BJ (cell line): ENCODE results near the gene BROX. TPM values are rescaled to one million over a fixed set of nuclear protein-coding genes. Genes with fewer than 3 reads are reported as not detected.
"Not testable (repeated sequence)": the region's sequence is repeated elsewhere in the genome, so short reads cannot be mapped to it uniquely, and the experiment has no call there.

Source experiments
- CTCF ChIA-PET: fragments of 350-600 bp; formaldehyde crosslinking; extraction: SDS; loops from one replicate; lab custom pipeline; 2021; ENCODE audit warnings: antibody characterized with exemption, inconsistent platforms; lab: Yijun Ruan, JAX
- POLR2A ChIA-PET: fragments of 300-600 bp; sonication (Branson Sonifier 250); formaldehyde crosslinking; extraction: SDS; loops from one replicate; lab custom pipeline; 2021; ENCODE audit warnings: antibody characterized with exemption; lab: Charles Lee
- DNase-seq: peaks from one replicate; pipeline ENCODE4 v3.0.0-alpha.2; 2011; ENCODE audit warnings: low read depth
- H3K27me3 ChIP-seq: 2 replicates; pipeline ENCODE4 v1.6.0; 2011; ENCODE audit warnings: low read length; ENCODE audit not compliant: control insufficient read depth, insufficient read depth
- H3K36me3 ChIP-seq: 2 replicates; pipeline ENCODE4 v1.5.1; 2011; ENCODE audit warnings: low read length; ENCODE audit not compliant: control insufficient read depth, insufficient read depth
- H3K4me3 ChIP-seq: 2 replicates; pipeline ENCODE4 v1.5.1; 2011; ENCODE audit warnings: low read depth, mild to moderate bottlenecking, control low read depth, low read length
- CTCF ChIP-seq: IDR thresholded peaks from 2 replicates; pipeline ENCODE4 v1.5.1; 2011; ENCODE audit warnings: low read depth, mild to moderate bottlenecking, control low read depth, inconsistent platforms, low read length, moderate library complexity; ENCODE audit not compliant: insufficient read depth
- polyA plus RNA-seq: library from polyadenylated mRNA; depleted of rRNA; stranded (reverse); fragments of >200 nt; gene quantifications from 2 replicates; pipeline ENCODE4 v1.2.3, GENCODE V29; 2011

The BROX gene
- polyA plus RNA-seq, 1 experiment, result 2.6 TPM

GRCh38 chr1:222739465-222739864 lies 27.1 kb downstream of the BROX start:
- ChIA-PET POLR2A (no interaction called here), CTCF (interaction anchor here (0.7 to 2.5 kb wide), 10 partner anchors 11 to 351 kb away, joined by 3 to 11 read pairs (median 4); no protein-coding TSS in a partner anchor)
- peaks cover 2% of the 10 kb centered on the region; the same call in 1 of the 2 replicates for H3K36me3 ChIP-seq
- no peaks in the 10 kb centered on the region for H3K27me3 ChIP-seq
- TF ChIP-seq CTCF, result no peak
- H3K4me3 ChIP-seq, result no peak overlapping the region
- DNase-seq, result no peak

GRCh38 chr1:222739929-222740328 lies 27.6 kb downstream of the BROX start:
- POLR2A ChIA-PET, result no interaction called here
- H3K36me3 ChIP-seq, result peaks cover 2% of the 10 kb centered on the region; the same call in 1 of the 2 replicates
- no peak overlapping the region for H3K4me3 ChIP-seq
- DNase-seq, result no peak
- no peak for TF ChIP-seq CTCF
- CTCF ChIA-PET, result interaction anchor here (0.9 to 2.5 kb wide), 5 partner anchors 54 to 350 kb away, joined by 3 to 12 read pairs (median 8); no protein-coding TSS in a partner anchor
- H3K27me3 ChIP-seq, result no peaks in the 10 kb centered on the region

- H3K27me3 ChIP-seq, H3K4me3 ChIP-seq, DNase-seq, H3K36me3 ChIP-seq, POLR2A ChIA-PET: not testable (repeated sequence)
- CTCF ChIA-PET, result interaction anchor here (1.0 to 1.6 kb wide), 2 partner anchors 340 to 381 kb away, joined by 3 to 12 read pairs; no protein-coding TSS in a partner anchor
Measured at GRCh38 chr1:222741630-222742457, 29.5 kb downstream of the BROX start.

- Histone ChIP-seq H3K36me3 (no peaks in the 10 kb centered on the region), H3K4me3 (no peak overlapping the region), H3K27me3 (no peaks in the 10 kb centered on the region)
- no peak for TF ChIP-seq CTCF
- no peak for DNase-seq
- CTCF ChIA-PET, result interaction anchor here (0.5 to 2.3 kb wide), 5 partner anchors 13 to 340 kb away, joined by 3 to 11 read pairs (median 6); partner anchors contain the start of gene FAM177B
- POLR2A ChIA-PET, result no interaction called here
Measured at GRCh38 chr1:222749927-222750326, 37.6 kb downstream of the BROX start.

- POLR2A ChIA-PET, result no interaction called here
- no peak for DNase-seq
Measured at GRCh38 chr1:222750651-222751050, 38.3 kb downstream of the BROX start.

More at GRCh38 chr1:222750651-222751050, 38.3 kb downstream of the BROX start:
- no peaks in the 10 kb centered on the region for H3K27me3 ChIP-seq
- H3K4me3 ChIP-seq, result no peak overlapping the region
- no peak for TF ChIP-seq CTCF
- no peaks in the 10 kb centered on the region for H3K36me3 ChIP-seq
- CTCF ChIA-PET, result interaction anchor here (0.6 to 2.3 kb wide), 6 partner anchors 14 to 1075 kb away, joined by 3 to 11 read pairs (median 4); partner anchors contain the start of gene FAM177B
